Stomach (tissue), 9 donors: ENCODE measurements around the gene FUS. TPM values are rescaled to one million over a fixed set of nuclear protein-coding genes. Genes with fewer than 3 reads are reported as not detected.

Experiments
- DNase-seq, 2 donors: peaks; one replicate each; pipeline versions ENCODE4 v3.0.0 to v3.0.0-alpha.2; 2013 to 2019
- H3K27ac ChIP-seq, 5 donors: fragments of 200-600 bp in 4 of 5; sonication (generic) in 4 of 5; one replicate each; pipeline ENCODE4 v1.5.1; 2013 to 2019; ENCODE audit warnings: mild to moderate bottlenecking in 1 of 5, moderate library complexity in 1 of 5
- H3K27me3 ChIP-seq, 3 donors: fragments of 200-600 bp; sonication (generic); one replicate each; pipeline ENCODE4 v1.5.1; 2017 to 2019; ENCODE audit warnings: mixed run types in 1 of 3
- H3K36me3 ChIP-seq, 4 donors: fragments of 200-600 bp; sonication (generic); 1 replicate in 3 of 4; 2 replicates in 1 of 4; pipeline ENCODE4 v1.5.1; 2016 to 2019
- H3K4me1 ChIP-seq, 4 donors: fragments of 200-600 bp; sonication (generic); one replicate each; pipeline ENCODE4 v1.5.1; 2016 to 2019
- H3K4me3 ChIP-seq, 4 donors: fragments of 200-600 bp; sonication (generic) in 3 of 4; one replicate each; pipeline ENCODE4 v1.5.1; 2016 to 2019; ENCODE audit warnings: mild to moderate bottlenecking in 1 of 4
- H3K9me3 ChIP-seq, 4 donors: fragments of 200-600 bp; sonication (generic); one replicate each; pipeline ENCODE4 v1.5.1; 2016 to 2019
- CTCF ChIP-seq, 7 experiments: fragments of 450-650 bp in 4 of 7; fragments of 200-600 bp in 3 of 7; sonication (generic) in 3 of 7; IDR thresholded peaks; one replicate each; pipeline ENCODE4 v1.5.1; 2016 to 2019; ENCODE audit warnings: antibody characterized with exemption in 7 of 7, control low read depth in 2 of 7, mild to moderate bottlenecking in 1 of 7
- EP300 ChIP-seq: sonication (generic); formaldehyde crosslinking; IDR thresholded peaks from one replicate; pipeline ENCODE4 v1.6.1; 2017; ENCODE audit warnings: antibody characterized with exemption
- POLR2A ChIP-seq, 4 donors: fragments of 450-650 bp; IDR thresholded peaks; one replicate each; pipeline ENCODE4 v1.6.1; 2016; ENCODE audit warnings: antibody characterized with exemption in 4 of 4, control low read depth in 2 of 4, mild to moderate bottlenecking in 1 of 4, moderate library complexity in 1 of 4
- POLR2AphosphoS5 ChIP-seq, 3 donors: sonication (generic); formaldehyde crosslinking; IDR thresholded peaks; one replicate each; pipeline ENCODE4 v1.6.1; 2016; ENCODE audit warnings: antibody characterized with exemption in 3 of 3
- WGBS, 5 donors: extraction: QIAGEN DNeasy Blood & Tissue Kit in 3 of 5; methylation state at CpG; one replicate each; pipeline versions ENCODE4 v1.1.5 to v1.1.7; 2013 to 2018; 5-methylcytosine and 5-hydroxymethylcytosine counted together
- intact Hi-C: fragments of 100-400 bp; cut with DNase I; formaldehyde crosslinking; loops from one replicate; pipeline ENCODE4 v1.15.1; 2023; ENCODE audit warnings: low total_unique reads
- polyA plus RNA-seq, 3 donors: library from polyadenylated mRNA; stranded (reverse); fragments of 200-250 nt; gene quantifications; one replicate each; pipeline ENCODE4 v1.2.3, GENCODE V29; 2013
- total RNA-seq, 5 donors: library from RNA; depleted of rRNA; stranded (reverse); fragments of >200 nt; gene quantifications; one replicate each; pipeline versions ENCODE4 v1.1.0 to v1.2.3, GENCODE V29; 2014 to 2016
- donor health status: healthy with polysubstance abuse.
- donor health status: Bipolar disorder and iron deficiency.
- donor health status: healthy.

The FUS gene
- total and polyA plus RNA-seq, 8 donors = 41.1 to 175 (median 122) TPM

GRCh38 chr16:31186930-31187807 is 7.2 kb downstream of the FUS start:
- H3K36me3 ChIP-seq = peaks cover 99 to 100% (median 100%) of the 10 kb centered on the region in 4 donors
- no peak for TF ChIP-seq POLR2A (IDR thresholded peaks at IDR 0.05)
- TF ChIP-seq POLR2AphosphoS5 (IDR thresholded peaks at IDR 0.05) = no peak
- TF ChIP-seq CTCF (IDR thresholded peaks at IDR 0.05) = no peak
- TF ChIP-seq EP300 = no peak
- no peaks in the 10 kb centered on the region for H3K9me3 ChIP-seq
- DNase-seq = no peak
- H3K27ac ChIP-seq = no peak overlapping the region
- intact Hi-C loops = loop anchor here (10.0 kb wide), 1 partner anchor 268 kb away; the partner anchor contains the start of gene ARMC5
- H3K4me1 ChIP-seq = peaks cover 12 to 53% (median 32%) of the 10 kb centered on the region in 4 donors
- H3K27me3 ChIP-seq = no peaks in the 10 kb centered on the region
- H3K4me3 ChIP-seq = no peak overlapping the region
- WGBS, 5 donors = 80 to 90% (median 83%) methylated on average over 10 of the region's 10 CpGs

DNA sequence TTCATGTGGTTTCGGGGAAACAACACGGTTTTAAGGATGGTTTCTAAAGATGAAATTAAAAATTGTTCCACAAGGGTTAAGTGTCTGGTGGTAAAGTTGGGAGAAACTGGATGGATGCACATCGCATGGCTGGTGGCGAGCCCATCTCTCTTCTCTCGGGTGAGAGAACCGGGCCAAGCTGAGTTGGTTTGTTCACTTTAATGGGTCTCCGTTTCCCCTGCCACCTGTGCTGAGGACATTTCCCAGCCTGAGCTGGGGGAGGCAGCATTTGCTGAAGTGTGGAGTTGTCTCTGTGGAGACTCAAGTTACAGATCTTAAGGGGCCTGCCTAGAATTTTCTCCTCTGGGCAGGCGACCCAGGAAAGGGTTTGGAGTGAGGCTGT is 7.9 kb downstream of the FUS start:
- Histone ChIP-seq H3K4me1 (peaks cover 6 to 47% (median 26%) of the 10 kb centered on the region in 4 donors), H3K9me3 (no peaks in the 10 kb centered on the region), H3K27me3 (no peaks in the 10 kb centered on the region), H3K4me3 (no peak overlapping the region), H3K27ac (no peak overlapping the region), H3K36me3 (peaks cover 100% of the 10 kb centered on the region in 4 donors)
- 84 to 88% (median 86%) methylated on average over 8 of the region's 8 CpGs for WGBS, 5 donors
- intact Hi-C loops = loop anchor here (10.0 kb wide), 1 partner anchor 267 kb away; the partner anchor contains the start of gene ARMC5
- no peak for TF ChIP-seq CTCF (IDR thresholded peaks at IDR 0.05)
- TF ChIP-seq EP300 = no peak
- no peak for TF ChIP-seq POLR2A (IDR thresholded peaks at IDR 0.05)
- TF ChIP-seq POLR2AphosphoS5 (IDR thresholded peaks at IDR 0.05) = no peak
- no peak for DNase-seq

GRCh38 chr16:31188450-31189411 is 8.8 kb downstream of the FUS start:
- intact Hi-C loops = loop anchor here (10.0 kb wide), 1 partner anchor 266 kb away; the partner anchor contains the start of gene ARMC5
- H3K9me3 ChIP-seq = no peaks in the 10 kb centered on the region
- DNase-seq = no peak
- no peak overlapping the region for H3K27ac ChIP-seq
- TF ChIP-seq POLR2AphosphoS5 (IDR thresholded peaks at IDR 0.05) (no peak), CTCF (IDR thresholded peaks at IDR 0.05) (no peak), EP300 (no peak), POLR2A (IDR thresholded peaks at IDR 0.05) (no peak)
- 80 to 88% (median 83%) methylated on average over 3 of the region's 3 CpGs for WGBS, 5 donors
- no peaks in the 10 kb centered on the region for H3K27me3 ChIP-seq
- peaks cover 0 to 37% (median 16%) of the 10 kb centered on the region in 4 donors for H3K4me1 ChIP-seq
- peaks cover 100% of the 10 kb centered on the region in 4 donors for H3K36me3 ChIP-seq
- H3K4me3 ChIP-seq = no peak overlapping the region

DNA sequence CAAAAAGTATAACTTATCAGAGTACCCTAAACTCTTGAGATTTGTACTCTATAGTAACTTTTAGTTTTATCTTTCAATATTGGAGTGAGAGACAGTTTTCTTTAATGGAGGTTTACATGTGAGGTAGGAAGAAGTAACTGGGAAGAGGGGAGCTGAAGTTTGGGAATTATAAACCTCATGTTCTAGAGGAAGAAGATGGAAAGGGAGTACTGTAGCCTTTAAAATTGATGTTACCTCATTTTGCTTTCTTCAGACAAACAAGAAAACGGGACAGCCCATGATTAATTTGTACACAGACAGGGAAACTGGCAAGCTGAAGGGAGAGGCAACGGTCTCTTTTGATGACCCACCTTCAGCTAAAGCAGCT is 9.5 kb downstream of the FUS start:
- 80 to 89% (median 85%) methylated on average over 2 of the region's 2 CpGs for WGBS, 5 donors
- intact Hi-C loops = loop anchor here (10.0 kb wide), 1 partner anchor 265 kb away; the partner anchor contains the start of gene ARMC5
- no peak for DNase-seq
- peaks cover 98 to 100% (median 100%) of the 10 kb centered on the region in 4 donors for H3K36me3 ChIP-seq
- H3K27me3 ChIP-seq = no peaks in the 10 kb centered on the region
- TF ChIP-seq POLR2A (IDR thresholded peaks at IDR 0.05) (no peak), POLR2AphosphoS5 (IDR thresholded peaks at IDR 0.05) (no peak), EP300 (no peak), CTCF (IDR thresholded peaks at IDR 0.05) (no peak)
- no peak overlapping the region for H3K27ac ChIP-seq
- no peak overlapping the region for H3K4me3 ChIP-seq
- no peaks in the 10 kb centered on the region for H3K9me3 ChIP-seq
- peaks cover 0 to 31% (median 10%) of the 10 kb centered on the region in 4 donors for H3K4me1 ChIP-seq
